Measurements from ENCODE around the gene SPRED2.

GRCh38 chr2:65442420-65443020, 10.1 kb upstream of the SPRED2 start:
- TF ChIP-seq CTCF (IDR thresholded peaks at IDR 0.05; ENCODE audit: poor library complexity, severe bottlenecking) (no peak), POLR2AphosphoS5 (IDR thresholded peaks at IDR 0.05) (no peak), EZH2 (IDR thresholded peaks at IDR 0.05; ENCODE audit: borderline replicate concordance, insufficient read depth, low read length, poor library complexity, severe bottlenecking) (no peak), RAD21 (conservative IDR thresholded peaks at IDR 0.05) (no peak), REST (IDR thresholded peaks at IDR 0.05; ENCODE audit: borderline replicate concordance) (no peak), SMC3 (conservative IDR thresholded peaks at IDR 0.05; ENCODE audit: poor library complexity) (no peak), TAF1 (IDR thresholded peaks at IDR 0.05; ENCODE audit: low read depth) (no peak), EP300 (conservative IDR thresholded peaks at IDR 0.05; ENCODE audit: poor library complexity, severe bottlenecking) (no peak), MXI1 (conservative IDR thresholded peaks at IDR 0.05; ENCODE audit: poor library complexity, severe bottlenecking) (no peak)
